Stimulated activated CD4-positive, alpha-beta T cell treated with anti-CD3 and anti-CD28 coated beads, TNF-alpha, amount 100 ng/mL, for 1 hour (primary cell): ENCODE measurements around the gene DLD.
"Not testable (repeated sequence)": the region's sequence is repeated elsewhere in the genome, so short reads cannot be mapped to it uniquely, and the experiment has no call there.

Experiments
- DNase-seq, 3 donors: peaks; one replicate each; pipeline ENCODE4 v3.0.0-alpha.2; 2020; ENCODE audit warnings: low read depth in 3 of 3, low spot score in 1 of 3

DLD gene

GRCh38 chr7:107914831-107915230, 23.8 kb downstream of the DLD start:
- no peak for DNase-seq

DNA sequence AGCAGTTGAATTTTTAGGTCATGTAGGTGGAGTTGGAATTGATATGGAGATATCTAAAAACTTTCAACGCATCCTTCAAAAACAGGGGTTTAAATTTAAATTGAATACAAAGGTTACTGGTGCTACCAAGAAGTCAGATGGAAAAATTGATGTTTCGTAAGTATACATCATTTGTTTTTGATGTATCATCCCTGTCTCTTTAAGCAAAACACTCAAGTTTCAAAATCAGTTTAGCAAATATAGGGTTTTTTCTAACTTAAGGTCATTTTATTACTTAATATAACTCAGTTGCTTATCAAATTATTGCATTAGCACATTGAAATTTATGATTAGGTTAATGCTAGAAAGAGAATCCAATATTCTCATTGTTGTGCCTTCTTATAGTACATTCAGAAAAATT, 24.6 kb downstream of the DLD start:
- DNase-seq: no peak

GRCh38 chr7:107917763-107918651, 27.0 kb downstream of the DLD start:
- DNase-seq: no peak

- no peak for DNase-seq
Measured at GRCh38 chr7:107918948-107919347, 28.0 kb downstream of the DLD start.

DNA sequence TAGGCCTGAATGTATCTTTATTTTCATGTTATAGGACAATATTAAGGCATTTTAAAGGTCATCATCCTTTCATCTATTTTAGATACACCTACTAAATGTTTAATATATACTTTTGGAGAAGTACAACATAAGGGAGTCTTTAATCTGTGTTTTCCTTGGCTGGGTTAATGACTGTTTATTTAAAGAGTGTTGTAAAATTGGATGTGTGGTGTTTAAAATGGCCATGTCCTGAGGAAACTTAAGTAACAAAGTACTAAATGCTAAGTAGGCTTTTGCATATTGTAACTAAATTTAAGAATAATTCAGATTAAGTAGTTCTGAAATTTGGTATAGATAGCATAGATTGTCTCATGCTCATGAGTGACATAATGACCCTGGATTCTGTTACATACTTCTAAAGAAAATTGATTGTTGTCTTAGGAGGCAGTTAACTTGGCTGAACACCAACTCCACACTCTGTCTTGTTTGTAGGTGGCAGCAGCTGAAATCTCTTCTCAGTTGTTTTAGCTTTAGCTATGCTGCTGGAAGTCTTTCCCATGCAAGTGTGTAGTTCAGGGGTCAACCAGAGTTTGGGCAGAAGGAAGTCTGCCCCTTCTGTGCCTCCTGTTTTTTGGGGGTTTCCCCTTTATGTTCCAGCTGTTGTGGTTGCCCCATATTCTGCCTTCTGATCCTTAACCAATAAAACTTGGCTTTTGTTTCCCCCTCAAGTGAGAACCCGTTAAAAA, 29.2 kb downstream of the DLD start:
- DNase-seq: no peak

- not testable (repeated sequence) for DNase-seq
Measured at GRCh38 chr7:107921826-107922225, 30.8 kb downstream of the DLD start.

DNA sequence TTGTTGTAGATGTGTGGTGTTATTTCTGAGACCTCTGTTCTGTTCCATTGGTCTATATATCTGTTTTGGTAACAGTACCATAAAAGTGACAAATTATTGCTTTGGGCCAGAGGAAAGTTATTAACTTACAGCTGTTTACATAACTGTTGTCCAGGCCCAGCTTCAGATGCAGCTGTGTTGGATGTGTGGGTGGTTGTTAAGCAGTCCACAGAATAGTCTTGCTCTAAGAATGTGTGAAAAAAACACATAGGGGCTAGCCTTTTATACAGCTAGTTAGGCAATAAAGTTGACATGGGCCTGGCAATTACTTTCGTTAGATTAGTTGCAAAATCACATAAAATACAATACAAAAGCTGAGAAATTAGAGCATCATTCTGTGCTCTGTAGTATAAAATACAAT, 31.9 kb downstream of the DLD start:
- DNase-seq: no peak

DNA sequence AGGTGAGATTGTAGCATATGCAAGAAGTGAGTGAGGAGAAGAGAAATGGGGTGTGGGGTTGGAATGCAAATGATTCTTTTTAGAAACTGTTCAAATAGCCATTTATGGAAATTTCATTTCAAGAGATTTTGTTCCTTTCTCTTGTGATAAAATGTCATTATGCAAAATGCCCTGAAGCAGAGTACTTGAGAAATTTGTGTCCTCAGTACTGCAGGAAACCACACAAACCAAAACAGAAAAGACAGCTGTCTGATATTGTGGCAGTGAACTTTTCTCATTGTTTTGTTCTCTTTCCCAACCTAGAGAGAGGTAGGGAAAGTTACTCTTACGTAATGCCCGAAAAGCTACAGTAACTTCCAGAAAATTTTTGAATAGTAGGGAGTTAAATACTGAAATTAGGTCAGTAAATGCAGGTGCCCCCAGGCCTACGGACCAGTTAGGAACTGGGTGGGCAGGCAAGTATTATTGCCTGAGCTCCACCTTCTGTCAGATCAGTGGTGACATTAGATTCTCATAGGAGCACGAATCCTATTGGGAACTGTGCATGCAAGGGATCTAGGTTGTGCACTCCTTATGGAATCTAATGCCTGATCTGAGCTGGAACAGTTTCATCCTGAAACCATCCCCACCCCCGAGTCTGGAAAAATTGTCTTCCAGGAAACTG, 34.0 kb downstream of the DLD start:
- no peak for DNase-seq

DNA sequence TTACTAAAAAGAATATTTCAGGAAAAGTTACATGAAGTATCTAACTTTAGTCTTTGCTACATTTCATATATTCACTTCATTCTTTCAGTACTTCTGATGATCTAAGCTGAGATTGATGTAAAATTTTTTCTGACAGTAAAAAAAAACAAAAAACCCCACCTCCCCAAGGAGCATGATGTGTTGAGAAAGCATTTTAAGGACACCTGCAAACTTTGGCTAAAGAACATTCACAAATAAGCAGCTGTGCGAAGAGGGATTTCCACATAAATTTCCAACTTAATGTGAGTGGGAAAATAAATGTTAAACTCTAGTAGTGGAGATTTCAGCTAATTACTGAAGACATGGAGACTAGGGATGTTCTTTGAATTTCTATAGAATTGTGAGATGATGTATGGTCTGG, 35.5 kb downstream of the DLD start:
- no peak for DNase-seq

- DNase-seq: no peak
Measured at GRCh38 chr7:107931740-107932515, 40.9 kb downstream of the DLD start.

DNA sequence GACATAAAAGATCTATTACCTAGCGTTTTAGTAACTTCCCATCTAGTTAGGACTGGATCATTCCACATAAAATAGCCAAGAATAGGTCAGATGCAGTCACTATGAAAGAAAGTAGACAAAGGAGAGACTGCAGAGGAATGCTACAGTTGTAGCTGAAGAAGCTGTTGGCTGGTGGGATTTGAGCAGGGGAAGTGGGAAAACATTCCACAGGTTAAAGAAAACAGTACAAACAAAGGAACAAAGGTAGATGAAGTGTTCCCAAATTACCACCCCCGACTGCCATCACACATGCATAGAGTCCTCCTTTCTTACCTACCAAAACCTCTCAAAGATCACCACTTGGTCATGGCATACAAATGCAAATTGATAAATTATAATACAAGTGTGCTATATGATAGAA, 41.8 kb downstream of the DLD start:
- DNase-seq: no peak

- DNase-seq: no peak
Measured at GRCh38 chr7:107933386-107934013, 42.5 kb downstream of the DLD start.

DNA sequence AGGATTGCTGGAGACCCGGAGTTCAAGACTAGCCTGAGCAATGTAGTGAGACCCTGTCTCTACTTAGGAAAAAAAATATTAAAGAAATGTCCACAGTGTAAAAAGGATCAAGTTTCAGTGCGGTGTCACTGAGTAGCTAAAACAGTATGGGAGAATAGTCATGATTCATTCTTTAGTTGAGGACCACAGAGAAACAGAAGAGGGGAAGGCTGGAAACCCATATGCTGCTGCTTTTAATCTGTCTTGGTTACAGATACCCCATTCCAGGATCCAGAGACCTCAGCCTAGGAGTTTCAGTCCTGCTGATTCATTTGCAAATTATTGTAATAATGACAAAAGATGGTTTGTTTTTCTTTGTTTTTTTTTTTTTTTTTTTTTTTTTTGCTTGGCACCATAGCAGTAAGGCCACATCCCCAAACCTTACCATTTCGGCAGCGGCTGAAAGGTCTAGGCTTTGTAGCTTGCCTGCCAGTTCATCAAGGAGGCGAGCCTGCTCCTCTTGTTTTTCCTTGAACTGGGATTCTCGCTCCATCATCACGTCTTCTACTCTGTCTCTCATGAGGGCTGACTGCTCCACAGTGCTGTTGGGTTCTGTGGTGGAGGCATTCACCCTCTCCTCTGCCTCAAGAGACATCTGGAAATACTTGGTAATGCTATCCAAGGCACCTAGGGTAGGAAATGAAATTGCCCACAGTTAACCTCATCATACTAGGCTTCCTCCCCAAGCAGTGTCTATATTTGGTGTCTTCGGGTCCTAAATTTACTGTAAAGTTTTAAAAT, 44.2 kb downstream of the DLD start:
- no peak for DNase-seq

DNA sequence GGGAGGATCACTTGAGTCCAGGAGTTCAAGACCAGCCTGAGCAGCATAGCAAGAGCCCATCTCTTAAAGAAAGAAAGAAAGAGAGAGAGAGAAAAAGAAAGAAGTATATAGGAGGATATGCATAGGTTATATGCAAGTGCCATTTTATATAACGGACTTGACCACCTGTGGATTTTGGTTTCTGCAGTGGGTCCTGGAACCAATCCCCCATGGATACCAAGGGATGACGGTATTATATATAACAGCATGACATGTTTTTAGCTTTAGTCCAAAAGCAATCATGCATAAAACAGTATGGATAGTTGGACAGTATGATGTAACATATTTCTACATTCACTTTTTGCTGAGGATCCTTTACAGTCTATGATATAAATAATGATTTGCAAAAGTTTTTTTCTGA, 45.3 kb downstream of the DLD start:
- DNase-seq: no peak

DNA sequence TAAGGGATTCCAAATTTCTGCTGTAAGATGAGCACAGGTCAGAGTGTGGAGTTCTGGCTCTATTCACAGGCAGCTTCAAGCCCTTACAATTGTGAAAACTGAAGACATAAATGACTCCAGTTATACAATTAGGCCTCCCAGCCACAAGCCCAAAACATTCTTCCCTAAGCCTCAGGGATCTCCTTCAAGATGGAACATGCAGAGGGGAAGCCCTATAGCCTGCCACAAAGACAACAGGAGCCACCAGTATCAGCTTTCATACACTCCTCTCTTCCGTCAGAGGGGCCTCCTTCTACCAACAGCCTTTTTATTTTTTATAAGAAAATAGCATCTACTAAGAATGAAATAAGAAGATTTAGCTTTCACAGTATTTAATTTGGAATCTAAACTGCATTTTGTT, 46.5 kb downstream of the DLD start:
- DNase-seq: no peak

GRCh38 chr7:107938456-107939250, 47.7 kb downstream of the DLD start:
- no peak for DNase-seq

DNA sequence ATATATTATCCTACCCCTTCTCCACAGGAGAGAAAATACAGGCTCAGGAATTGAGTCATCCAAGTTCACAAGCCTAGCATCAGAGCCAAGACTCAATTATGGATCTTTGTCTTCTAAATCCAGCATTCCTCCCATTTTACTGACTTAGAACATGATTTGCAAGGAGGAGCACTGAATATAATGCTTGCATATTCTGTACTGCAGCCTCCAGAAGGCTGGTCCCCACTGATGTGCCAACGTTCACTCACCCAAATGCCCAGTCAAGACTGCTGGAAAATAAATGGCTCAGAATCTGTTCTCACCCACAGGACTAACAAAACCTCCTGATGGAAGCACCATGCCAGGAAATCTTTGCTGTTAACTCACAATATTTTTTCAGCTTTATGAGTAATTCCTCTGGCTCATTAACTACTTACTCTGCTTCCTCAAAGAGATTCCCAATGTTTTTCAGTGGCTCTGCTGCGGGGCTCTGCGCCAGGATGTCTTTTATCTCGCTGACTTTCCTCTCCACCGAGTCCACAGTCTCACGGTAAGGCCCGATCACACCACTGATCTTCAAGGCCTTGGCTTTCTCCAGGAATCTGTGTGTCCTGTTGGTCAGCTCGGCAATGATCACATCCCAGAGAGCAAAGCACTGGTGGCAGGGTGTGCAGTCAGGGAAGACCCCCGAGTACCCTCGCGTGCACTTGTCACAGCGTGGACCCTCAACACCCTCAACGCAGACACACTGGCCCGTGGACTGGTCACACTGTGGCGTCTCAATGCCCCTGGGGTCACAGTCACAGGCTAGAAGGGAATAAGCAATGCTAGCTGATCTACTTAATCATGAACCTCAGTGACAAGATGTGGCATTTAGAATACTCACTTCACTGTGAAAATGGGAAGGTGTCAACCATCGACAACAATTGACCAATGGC, 48.8 kb downstream of the DLD start:
- DNase-seq: no peak

DNA sequence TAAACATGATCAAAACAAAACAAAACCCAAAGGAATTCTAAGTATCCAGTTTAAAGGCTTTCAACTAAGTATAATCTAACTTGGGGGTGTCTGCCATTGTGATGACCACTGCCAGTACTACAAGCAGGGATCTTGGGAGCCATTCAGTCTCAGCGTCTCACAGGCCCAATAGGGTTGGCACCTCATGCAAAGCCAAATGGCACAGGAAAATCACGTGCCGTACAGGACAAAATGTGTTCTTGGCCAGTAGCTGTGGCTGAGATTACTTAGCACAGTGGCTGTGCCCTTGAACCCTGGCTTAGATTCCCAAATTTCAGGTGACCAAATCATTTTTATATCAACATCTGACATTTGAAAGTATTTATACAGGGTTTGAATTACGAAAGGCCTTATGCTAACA, 50.0 kb downstream of the DLD start:
- no peak for DNase-seq
